ENCODE measurements around the gene DUSP1.

Gene DUSP1

DNA sequence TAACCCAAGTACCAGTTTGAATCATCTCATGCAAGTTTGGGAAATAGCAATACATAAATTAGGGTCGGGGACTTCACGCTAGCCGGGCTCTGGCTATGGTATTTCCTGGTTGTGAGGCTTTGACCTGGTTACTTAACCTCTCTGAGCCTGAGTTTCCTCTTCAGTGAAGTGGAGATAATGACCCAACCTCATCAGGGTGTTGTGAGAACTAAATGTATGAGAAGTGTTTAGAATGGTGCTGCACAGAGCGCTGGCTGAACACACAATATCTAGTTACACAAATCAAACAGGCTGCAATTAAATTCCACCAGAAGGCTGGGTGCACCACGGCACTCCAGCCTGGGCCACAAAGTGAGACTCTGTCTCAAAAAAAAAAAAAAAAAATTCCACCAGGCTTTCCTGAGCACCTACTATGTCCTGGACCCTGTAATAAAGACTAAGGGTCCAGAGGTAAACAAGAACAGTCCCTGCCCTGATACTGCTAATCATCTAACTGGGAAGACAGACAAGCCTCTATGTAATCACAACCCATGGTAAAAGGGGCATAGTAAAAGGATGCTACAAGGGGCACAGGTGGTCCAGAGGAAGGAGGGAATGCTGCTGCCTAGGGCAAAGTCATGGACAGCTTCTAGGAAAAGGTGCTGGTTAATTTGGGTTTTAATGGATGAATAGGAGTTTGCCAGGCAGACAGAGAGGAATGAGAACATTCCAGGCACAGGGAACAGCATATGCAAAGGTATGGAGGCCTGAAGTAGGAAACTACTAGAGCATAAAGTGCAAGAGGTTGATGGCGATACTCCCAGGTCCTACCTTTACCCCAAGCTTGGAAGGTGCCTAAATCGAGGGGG lies 27.7 kb downstream of the DUSP1 start:
- DNase-seq (ENCODE audit: low spot score), result no peak

DNA sequence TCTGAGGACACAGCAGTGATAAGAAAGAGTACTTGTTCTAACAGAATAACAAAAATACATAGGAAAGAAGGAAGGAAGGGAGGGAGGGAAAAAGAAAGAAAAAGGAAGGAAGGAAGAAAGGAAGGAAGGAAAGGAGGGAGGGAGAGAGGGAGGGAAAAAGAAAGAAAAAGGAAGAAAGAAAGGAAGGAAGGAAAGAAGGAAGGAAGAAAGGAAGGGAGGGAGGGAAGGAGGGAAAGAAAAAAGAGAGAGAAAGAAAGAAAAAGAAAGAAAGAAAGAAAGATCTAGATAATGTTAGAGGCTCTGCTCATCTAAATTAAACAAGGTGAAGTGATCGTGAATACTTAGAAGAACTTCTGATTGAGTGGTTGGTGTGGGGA lies 29.8 kb downstream of the DUSP1 start:
- no peak for DNase-seq (ENCODE audit: low spot score)

DNA sequence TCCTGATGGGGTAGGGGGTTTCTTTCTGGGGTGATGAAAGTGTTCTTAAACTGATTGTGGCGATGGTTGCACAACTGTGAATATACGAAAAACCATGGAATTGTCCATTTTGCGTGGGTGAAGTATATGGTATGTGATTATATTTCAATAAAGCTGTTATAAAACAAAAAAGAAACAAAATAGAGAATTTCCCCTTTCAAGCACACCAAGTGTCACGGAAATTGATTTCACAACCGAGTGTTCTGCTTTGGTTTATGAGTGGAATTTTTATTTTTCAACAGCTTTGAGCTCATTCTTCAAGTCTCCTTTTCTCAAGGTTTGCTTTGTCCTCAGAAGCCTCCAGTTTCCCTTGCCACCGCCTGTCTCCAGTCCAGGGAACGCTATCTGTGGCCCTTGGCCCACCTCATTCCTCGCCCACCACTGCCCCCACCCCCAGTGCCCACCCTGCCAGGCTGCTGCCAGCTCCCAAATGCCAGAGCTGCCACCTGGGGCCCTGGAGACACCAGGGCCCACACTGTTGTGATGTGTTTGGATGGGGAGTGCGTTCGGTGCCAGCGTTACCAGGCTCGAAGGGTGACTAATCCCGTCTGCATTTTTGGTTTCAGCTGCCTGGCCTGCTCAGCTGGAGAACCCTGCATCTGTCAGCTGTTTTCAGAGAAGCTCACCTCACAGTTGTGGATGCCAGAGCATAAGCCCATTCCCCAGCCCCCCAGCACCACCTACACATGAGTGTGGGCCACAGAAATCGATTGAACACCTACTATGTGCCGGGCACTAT lies 30.4 kb downstream of the DUSP1 start:
- peak; percentile 41 for DNase-seq (ENCODE audit: low spot score)

DNA sequence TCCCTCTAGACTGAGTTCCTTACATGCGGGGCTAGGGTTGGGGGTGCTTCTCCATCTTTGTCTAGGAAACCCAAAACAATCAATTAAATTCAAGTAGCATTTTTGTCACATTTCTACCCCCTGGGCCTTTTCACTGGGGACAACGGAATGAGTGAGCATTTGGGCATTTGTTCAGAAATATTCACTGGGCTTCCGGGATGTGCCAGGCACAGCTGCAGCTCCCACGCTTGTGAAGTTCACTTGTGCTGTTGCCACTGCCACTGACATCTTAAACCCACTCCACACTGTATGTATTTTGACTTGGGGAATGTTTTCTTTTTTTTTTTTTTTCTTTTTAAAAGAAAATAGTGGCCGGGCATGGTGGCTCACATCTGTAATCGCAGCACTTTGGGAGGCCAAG lies 31.6 kb downstream of the DUSP1 start:
- no peak for DNase-seq (ENCODE audit: low spot score)

DNA sequence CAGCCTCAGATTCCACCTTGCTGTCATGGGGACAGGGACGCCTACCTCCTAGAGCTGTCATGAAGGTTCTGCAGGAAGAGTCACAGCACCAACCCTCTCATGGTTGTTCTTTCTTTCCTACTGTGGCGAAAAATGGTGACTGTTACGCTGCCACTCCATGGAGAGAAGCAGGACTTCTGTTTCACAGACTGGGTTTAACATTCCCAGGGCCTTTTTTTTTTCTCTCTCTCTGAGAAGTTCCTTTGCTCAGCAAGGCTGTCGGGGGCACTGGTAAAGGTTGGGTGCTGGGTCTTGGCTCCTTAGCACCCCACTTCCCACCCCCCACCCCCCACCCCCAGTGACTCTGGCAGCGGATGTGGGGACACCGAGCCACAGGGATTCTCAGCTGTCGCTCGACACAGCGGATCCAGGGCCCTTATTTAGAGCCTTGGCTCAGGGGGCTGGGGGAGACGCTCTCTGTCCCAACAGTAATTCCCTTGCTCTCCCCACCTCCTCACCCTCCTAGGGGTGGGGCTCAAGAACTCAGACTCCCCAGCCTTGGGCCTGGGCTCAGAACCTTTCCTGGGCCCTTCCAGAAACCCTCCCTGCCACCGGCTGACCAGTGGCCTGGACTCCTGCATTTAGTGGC lies 34.4 kb downstream of the DUSP1 start:
- DNase-seq (ENCODE audit: low spot score), result no peak

DNA sequence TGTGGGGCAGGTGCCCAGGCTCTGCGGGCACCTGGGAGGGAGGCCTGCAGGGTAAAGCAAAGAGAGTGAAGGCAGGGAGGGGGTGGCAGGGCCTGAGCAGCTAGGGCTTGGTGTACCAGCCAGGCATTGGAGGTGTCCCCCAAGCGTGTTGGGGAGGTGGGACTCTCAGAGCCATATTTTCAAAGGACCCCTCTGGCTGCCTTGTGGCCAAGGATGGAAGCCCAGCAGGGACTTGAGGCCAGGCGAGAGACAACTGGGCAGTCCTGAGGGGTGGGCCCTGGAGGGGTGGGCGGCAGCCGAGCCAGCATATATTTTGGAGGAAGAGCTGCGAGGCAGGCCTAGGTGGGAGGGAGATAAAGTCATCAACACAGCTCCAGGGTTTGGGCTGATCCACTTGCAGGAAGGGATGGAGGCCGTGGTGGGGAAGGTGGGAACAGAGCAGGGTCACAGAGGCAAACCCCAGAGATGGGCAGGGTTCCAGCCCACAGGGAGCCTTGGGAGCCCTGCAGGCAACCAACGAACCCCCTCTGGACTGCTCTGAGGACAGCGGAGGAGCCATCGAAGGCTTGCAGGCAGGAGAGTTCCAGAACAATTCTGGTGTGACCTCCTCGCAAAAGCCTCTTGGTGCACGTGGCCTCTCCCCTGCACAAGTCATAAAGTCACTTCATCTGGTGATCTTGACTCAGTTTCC lies 35.7 kb downstream of the DUSP1 start:
- DNase-seq (ENCODE audit: low spot score), result no peak

DNA sequence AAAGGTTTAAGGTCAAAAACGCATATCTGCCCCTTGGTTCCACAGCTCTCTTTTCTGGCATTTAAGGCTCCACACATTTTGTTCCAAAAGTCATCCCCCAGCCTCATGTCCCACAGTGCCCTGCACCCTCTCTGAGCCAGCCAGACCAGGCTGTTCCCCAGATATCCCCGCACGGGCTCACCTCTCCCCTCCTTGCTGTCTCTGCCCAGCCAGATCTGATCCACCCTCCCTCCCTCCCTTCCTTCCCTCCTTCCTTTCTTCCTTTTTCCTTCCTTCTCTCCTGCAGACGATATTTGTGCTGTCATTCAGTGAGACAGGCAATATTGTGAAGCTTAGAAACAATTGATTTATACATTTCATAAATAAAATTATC lies 37.0 kb downstream of the DUSP1 start:
- DNase-seq (ENCODE audit: low spot score), result no peak

DNA sequence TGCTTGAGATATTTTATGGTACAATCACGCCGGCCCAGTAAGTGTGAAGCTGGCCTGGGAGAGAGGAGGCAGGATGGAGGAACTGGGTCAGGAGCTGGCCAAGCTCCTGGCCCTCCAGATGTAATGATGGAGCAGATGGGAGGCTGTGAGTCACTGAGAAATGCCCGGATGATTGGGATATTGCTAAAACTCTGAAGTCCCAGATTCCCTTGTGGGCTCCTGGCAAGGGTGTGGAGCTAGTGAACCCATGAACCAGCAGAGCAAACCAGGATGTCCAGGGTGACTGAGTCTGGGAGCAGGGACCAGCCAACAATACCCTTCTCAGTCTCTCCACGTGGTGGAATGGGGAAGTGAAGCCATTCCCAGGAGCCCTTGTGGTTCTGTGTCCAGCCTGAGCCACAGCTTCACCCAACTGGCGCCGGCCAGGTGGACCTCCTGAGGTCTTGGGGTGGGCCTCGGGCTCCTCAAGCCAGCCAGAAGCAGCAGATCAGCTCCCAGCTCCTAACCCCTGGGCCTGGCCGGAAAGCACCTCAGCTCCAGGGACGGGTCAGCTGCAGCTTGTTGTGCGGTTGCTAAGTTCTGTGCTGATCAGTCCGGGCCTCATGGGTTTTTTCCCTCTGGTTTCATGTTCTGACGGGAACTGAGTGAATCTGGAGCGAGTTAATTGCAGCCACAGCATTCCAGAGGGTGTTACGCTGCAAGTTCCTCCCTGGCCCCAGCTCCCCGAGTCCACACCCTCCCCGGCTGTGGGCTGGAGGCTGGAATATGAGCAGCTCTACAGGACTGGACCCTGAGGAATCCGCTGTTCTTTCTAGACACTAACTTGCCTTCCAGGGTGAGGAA lies 37.6 kb downstream of the DUSP1 start:
- DNase-seq (ENCODE audit: low spot score), result no peak

DNA sequence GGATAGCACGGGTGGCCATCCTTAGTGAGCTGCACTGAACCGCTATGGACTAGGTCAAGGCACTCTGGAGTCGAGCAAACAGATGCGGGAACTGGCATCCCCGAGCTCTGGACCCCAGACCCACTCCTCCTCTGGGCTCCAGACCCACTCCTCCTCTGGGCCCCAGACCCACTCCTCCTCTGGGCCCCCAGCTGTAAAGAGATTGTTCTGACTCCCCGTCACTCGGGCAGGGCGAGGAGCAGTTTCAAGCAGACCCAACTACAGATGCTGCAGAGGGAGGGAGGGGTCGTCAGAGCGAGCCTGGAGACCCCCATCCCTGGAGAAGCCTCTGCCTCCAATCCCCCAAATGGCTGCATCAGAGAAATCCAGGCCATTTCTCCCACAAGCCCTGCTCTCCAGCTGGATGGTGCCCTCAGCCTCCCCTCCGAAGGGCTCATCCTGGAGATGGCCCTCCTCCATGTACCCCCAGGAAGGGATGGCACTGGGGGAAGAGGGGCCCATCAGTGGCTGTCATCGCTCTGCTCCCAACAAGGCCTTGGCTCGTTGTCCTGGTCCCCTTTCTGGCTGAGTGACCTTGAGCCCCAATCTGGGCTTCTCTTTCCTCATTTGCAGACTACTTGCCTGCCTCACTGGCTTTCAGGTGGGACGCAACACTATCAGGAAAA lies 38.7 kb downstream of the DUSP1 start:
- no peak for DNase-seq (ENCODE audit: low spot score)

DNA sequence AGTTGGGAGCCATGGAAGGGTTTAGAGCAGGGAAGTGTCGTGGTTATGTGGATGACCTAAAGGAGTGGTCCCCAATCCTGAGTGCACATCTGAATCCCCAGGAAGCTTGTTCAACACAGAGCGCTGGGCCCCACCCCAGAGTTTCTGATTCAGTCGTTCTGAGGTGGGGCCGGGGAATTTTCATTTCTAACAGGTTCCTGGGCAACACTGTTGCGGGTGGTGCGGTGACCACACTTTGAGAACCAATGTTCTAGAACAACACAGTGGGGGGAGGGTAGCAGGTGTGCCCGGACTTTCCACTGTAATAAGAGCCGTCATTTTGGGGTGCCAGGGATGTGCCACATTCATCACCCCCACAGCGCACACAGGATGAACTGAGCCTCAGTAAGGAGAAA lies 39.3 kb downstream of the DUSP1 start:
- no peak for DNase-seq (ENCODE audit: low spot score)

DNA sequence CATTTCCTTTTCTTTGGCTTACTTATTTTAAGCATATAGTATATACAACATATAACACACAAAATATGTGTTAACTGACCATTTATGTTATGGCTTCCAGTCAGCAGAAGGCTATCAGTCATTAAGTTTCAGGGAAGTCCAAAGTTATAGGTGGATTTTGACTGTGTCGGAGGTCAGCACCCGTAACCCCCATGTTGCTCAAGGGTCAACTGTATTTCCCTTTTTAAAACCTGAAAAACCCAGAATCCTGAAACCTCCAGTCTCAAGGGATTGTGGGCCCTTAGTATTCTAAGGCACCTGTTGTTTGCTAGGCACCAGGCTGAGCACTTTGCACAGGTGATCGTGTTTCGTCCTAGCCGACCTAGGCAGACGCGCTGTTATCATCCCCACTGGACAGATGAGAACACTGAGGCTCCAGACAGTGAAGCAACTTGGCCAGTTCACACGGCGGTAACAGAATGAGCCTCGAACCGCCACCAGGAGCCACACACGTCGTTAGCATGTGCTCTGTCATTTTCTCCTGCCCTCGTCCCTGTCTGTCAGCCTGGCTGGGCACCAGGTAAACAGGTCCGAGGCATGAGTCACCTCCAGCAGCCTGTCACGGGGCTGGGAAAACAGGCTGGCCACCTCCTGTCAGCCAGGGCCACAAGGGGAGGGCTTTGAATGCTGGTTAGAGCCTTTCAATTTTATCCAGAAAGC lies 39.9 kb downstream of the DUSP1 start:
- no peak for DNase-seq (ENCODE audit: low spot score)

DNA sequence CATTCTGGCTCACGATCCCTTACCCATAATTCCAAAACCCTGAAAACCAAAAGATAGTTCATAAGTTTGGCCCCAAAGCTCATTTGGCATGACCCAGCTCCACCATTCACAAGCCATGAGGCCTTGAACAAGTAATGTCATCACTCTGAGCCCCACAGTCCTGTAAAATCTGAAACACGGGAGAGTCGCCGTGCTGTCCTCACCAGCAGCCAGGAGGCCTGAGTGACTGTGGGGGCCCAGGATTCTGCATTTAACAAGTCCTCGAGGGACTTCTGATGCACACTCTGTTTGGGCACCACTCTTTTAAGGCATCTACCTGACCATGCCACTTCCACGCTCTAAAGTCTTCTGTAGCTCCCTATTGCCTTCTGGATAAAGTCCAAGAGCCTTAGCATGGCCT lies 40.8 kb downstream of the DUSP1 start:
- no peak for DNase-seq (ENCODE audit: low spot score)

DNA sequence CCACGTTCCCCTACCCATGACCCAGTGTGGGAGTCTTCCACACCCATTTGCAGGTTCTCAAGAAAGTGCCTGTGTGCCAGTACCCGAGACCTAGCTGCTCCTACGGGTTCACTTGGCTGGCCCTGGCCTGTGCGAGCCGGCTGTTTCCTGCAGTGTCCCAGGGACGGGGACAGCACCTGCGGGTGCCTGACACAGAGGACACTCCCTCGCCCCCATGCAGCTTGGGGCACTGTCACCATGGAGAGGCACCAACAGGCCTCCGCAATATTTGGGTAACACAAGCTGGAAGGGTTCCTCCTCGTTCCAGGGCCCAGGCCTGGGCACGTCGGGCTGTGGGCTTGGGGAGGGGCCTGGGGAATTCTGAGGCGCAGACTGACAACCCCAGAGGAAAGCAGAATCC lies 41.4 kb downstream of the DUSP1 start:
- no peak for DNase-seq (ENCODE audit: low spot score)

DNA sequence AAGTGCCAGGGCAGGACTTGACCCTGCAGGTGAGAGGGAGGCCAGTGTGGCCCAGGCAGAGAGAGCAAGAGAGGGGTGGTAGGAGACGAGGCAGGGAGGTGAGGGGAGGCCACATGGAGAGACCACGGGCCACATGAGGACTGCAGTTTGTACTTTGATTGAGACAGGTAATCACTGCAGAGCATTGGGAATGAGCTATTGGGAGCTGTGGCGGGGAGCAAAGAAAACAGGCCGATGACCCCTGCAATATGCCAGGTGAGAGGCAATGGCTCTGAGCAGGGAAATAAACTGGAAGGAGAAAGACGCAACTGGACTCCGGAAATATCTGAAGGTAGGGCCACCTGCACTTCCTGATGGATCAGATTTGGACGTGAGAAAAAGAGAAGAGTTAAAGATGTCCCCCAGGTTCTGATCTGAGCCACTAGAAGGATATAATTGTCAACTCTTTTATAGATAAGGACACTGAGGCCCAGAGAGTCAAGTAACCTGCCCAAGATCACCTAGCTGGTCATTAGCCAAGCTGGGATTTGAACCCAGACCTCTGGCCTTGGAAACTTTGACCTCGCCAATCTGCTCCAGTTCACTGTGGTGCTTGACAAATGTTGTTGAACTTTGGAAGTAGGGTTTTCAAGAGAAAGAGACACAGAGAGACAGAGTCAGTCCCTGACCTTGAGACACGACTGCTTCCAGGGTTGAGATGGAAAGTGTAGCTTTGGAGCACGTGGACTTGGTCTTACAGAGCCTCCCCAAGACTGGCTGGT lies 42.3 kb downstream of the DUSP1 start:
- no peak for DNase-seq (ENCODE audit: low spot score)

DNA sequence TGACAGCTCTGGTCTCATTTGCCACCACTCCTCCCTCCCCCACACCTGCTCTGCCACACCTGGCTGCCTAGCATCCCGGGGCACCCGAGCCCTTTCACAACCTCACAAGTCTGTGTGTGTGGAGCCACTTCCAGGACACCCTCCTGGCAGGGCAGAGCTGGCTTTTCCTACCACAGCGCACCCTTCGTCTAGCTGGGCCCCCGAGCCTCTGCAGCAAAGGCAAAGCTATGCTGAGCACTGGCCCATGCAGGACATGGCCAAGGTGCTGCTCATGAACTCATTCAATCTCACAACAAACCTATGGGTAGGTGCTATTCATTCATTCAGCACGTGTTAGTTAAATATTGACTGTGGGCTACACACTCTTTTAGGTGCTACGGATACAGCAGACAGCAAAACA lies 43.4 kb downstream of the DUSP1 start:
- DNase-seq (ENCODE audit: low spot score), result no peak

DNA sequence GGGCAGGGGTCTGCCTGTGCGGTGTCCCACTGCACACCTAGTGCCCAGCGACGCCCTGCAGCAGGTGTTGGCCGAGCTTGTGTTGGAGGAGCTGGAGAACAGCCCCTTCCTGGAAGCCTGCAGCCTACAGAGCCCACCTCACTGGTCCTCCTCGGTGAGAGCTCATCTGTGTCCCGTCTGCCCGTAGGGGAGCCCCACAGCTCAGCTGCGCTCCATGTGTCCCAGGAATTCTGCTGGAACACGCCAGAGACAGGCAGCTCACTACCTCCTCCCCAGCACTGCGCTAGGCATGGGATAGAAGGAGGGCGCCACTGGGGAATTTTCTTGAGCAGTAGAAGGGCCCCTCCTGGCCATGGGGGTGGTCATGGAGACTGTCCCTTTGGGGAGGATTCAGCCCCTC lies 44.0 kb downstream of the DUSP1 start:
- no peak for DNase-seq (ENCODE audit: low spot score)

DNA sequence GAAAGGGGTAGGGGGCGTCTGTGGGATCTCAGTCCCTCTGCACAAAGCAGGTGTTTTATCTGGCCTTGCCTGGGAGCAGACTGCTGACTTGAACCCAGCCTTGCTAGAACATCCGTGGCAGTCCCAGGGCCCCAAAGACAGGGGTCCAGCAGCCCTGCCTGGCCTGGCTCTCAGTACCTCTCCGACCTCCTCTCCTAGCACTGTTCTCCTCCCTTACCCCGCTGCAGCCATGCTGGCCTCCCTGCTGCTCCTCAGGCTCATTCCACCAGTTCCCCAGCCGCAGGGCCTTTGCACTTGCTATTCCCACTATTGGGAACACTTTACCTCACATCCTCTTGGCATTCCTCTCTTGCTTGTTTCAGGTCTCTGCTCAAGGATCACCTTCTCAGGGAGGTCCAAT lies 45.2 kb downstream of the DUSP1 start:
- DNase-seq (ENCODE audit: low spot score), result no peak

DNA sequence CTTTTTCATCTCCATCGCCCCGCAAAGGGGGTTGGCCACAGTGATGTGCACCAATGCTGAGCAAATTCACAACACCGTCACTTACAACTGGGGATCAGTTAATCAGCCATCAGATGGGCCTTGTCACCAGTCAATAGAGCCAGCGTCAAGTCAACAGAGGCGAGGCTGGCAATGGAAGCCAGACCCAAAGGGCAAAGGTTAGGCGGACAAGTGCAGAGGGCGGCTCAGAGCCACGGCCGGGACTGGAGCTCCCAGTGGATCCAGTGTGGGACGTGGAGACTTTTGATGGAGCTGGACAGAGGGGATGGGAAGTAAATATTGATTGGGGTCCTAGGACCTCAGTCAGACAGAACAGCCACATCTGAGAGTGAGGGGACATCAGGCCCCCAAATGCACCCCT lies 45.7 kb downstream of the DUSP1 start:
- DNase-seq (ENCODE audit: low spot score), result no peak

Data from Ammon's horn (tissue), 1 donor.